NCI-H510A treated with DMSO at 0.1 percent for 48 hours (cell line): ENCODE results near the gene NOTO.

Source experiments
- DNase-seq: peaks from one replicate; lab custom pipeline; 2025; lab: John Stamatoyannopoulos, UW

Gene NOTO

DNA sequence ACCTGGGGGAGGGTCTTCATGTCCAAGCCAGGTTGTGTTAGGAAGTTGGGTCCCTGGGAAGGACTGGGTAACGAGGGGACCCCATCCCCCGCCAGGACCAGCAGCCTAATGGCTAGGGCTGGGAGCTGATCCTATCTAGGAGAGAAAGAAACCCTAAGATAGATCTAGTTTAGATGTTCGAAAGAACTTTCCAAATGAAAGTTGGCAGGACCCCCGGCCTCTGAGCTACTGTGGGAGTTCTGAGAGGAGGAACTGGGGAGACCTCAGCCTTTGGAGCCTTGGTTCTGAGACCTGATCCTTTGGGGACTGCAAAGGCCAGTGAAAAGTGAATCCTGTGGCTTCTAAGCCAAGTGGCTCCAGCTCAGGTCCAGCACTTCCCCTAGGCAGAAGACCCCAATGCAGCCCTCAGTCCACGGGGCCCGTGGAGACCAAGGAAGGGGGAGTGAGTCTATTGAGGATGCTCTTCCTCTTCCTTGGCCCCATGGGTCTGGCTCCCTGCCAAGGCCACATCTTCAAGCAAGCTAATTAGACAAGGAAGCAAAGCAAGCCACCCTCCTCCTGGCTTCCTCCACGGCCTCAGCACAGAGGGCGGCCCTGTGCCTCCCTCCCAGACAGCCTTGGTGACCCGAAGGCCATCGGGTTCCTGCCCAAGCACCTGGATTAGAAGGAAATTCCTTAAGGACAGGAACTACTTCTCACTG is 55.2 kb downstream of the NOTO start:
- no peak for DNase-seq

GRCh38 chr2:73258186-73258912 is 56.0 kb downstream of the NOTO start:
- no peak for DNase-seq

DNA sequence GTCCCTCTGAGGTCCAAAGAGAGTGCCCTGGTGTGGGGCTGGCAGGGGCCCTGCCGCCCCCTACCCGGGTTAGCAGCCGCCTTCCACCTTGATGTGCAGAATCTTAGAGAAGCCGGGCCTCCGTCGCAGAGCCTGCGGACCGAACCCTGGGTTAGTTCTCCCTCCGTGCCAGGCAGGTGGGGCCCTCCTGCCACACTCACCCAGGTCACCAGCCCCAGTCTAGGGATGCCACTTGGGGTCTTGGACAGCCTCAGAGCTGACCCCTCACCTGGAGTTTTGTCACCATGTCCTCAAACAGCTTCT is 56.5 kb downstream of the NOTO start:
- no peak for DNase-seq

DNA sequence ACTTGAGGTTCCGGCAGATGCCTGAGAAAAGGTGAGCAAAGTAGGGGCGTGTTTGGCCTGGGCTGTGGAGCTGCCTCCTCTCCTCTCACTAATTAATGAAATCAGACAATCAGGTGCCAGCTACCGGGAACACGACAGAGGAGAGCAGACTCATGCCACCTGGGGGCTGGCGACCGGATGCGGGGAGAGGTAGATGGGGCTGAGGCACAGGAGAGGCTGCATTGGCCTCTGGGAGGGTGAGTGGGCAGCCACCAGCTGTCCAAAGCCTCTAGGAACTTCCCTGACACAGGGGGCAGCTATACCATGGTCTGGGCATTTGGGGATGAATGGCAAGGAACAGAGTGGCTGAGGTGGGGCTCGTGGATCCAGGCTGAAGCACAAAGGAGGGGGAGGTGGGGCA is 56.9 kb downstream of the NOTO start:
- no peak for DNase-seq

DNA sequence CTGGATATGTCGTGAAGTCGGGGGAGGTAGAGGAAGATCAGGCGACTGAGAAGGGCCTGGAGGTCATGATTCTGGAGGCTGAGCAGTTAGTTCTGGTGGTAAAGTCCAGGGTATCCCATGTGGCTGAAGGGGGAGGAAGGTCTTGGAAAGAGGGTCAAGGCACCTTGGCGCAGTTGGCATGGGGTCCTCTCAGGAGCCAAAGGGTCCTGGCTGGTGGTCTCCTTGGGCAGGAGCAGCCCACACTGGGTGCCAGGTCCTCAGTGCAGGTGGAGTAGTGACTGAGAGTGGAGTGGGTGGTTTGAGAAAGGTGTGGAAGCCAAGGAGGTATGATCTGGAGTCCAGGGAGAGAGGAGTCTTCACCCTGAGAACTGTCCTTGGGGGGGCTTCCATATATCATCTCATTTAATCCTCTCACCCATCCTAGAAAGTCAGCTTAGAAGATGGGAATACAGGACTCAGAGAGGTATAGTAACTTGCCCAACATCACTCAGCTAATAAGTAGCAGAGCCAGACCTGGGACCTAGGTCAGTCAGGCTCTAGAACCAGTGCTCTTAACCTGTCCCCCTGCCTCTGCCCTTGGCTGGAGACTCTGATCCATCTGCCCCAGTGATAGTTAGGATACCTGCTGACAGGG is 57.4 kb downstream of the NOTO start:
- DNase-seq = no peak

DNA sequence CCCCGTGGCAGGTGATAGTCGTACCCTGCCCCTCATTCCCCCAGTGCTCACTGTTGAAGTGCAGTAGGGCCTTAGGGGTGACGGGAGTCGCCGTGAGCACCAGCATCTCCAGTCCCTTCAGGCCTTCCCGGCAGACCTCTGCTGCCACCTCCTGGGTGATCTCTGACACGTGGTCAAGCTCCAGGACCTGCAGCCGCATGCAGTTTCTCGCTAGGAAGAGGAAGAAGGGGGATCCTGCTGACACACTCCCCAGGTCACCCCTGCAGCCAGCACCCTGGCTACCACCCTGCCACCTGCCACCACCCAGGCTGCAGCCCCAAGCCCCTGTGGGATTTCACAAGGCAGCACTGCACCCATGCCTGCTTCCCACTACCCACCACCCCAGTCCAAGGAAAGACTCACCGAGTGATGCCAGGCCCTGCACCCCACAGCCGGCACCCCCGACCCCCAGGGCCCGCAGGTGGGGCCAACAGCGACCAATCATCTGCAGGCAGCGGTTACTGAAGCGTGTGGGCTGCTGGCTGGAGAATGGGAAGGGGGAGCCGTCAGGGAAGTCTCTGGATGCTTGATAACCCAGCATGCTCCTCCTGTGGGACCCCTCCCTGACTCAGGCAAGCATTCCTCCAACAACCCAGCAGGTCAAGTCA is 58.1 kb downstream of the NOTO start:
- no peak for DNase-seq
